ENCODE results near the gene CORO6. TPM values are rescaled to one million over a fixed set of nuclear protein-coding genes. Genes with fewer than 3 reads are reported as not detected.
A peak's percentile ranks its signal among the peaks of the same experiment; 100 is the strongest.

Gene CORO6
- total RNA-seq, 1 donor: 5.6 TPM

- no peak overlapping the region for H3K4me3 ChIP-seq (ENCODE audit: low read depth, low read length)
- DNase-seq (ENCODE audit: low read depth): no peak
- TF ChIP-seq CTCF (IDR thresholded peaks at IDR 0.05; ENCODE audit: insufficient read depth, low read depth, low read length): no peak
Observed at GRCh38 chr17:29583324-29584248, 39.1 kb downstream of the CORO6 start.

- H3K4me3 ChIP-seq (ENCODE audit: low read depth, low read length): no peak overlapping the region
- TF ChIP-seq CTCF (IDR thresholded peaks at IDR 0.05; ENCODE audit: insufficient read depth, low read depth, low read length): no peak
- DNase-seq (ENCODE audit: low read depth): no peak
Observed at GRCh38 chr17:29582772-29583171, 39.9 kb downstream of the CORO6 start.

- no peak for DNase-seq (ENCODE audit: low read depth)
- TF ChIP-seq CTCF (IDR thresholded peaks at IDR 0.05; ENCODE audit: insufficient read depth, low read depth, low read length): no peak
- no peak overlapping the region for H3K4me3 ChIP-seq (ENCODE audit: low read depth, low read length)
Observed at GRCh38 chr17:29582254-29582765, 40.4 kb downstream of the CORO6 start.

- H3K4me3 ChIP-seq (ENCODE audit: low read depth, low read length): no peak overlapping the region
- TF ChIP-seq CTCF (IDR thresholded peaks at IDR 0.05; ENCODE audit: insufficient read depth, low read depth, low read length): no peak
- DNase-seq (ENCODE audit: low read depth): no peak
Observed at GRCh38 chr17:29581583-29582253, 41.0 kb downstream of the CORO6 start.

- H3K4me3 ChIP-seq (ENCODE audit: low read depth, low read length): no peak overlapping the region
- DNase-seq (ENCODE audit: low read depth): peak; percentile 79
- peak; percentile 82 for TF ChIP-seq CTCF (IDR thresholded peaks at IDR 0.05; ENCODE audit: insufficient read depth, low read depth, low read length)
Observed at GRCh38 chr17:29579866-29580771, 42.6 kb downstream of the CORO6 start.

Measured in fibroblast of villous mesenchyme (primary cell).